GM23248 (cell line): ENCODE measurements around the gene TEX19. TPM values are rescaled to one million over a fixed set of nuclear protein-coding genes. Genes with fewer than 3 reads are reported as not detected.

Experiments used
- DNase-seq: peaks from one replicate; pipeline ENCODE4 v3.0.0-alpha.2; 2015
- H2AFZ ChIP-seq: fragments of 200-600 bp; sonication (generic); 2 replicates; pipeline ENCODE4 v1.6.1; 2016; ENCODE audit warnings: antibody characterized with exemption
- H3F3A ChIP-seq: fragments of 200-600 bp; sonication (generic); 2 replicates; pipeline ENCODE4 v1.6.1; 2016; ENCODE audit warnings: mild to moderate bottlenecking, antibody characterized with exemption, mixed run types; ENCODE audit not compliant: insufficient read depth
- H3K27ac ChIP-seq: fragments of 200-600 bp; sonication (generic); 2 replicates; pipeline ENCODE4 v1.5.1; 2016; ENCODE audit warnings: mild to moderate bottlenecking
- H3K27me3 ChIP-seq: fragments of 200-600 bp; sonication (generic); replicated peaks from 2 replicates; pipeline ENCODE4 v1.6.1; 2016; ENCODE audit warnings: mild to moderate bottlenecking; ENCODE audit not compliant: insufficient read depth
- H3K36me3 ChIP-seq: fragments of 200-600 bp; sonication (generic); 2 replicates; pipeline ENCODE4 v1.6.1; 2016; ENCODE audit warnings: low read depth, mild to moderate bottlenecking
- H3K4me1 ChIP-seq: fragments of 200-600 bp; sonication (generic); 2 replicates; pipeline ENCODE4 v1.6.1; 2016; ENCODE audit warnings: mild to moderate bottlenecking; ENCODE audit not compliant: insufficient read depth
- H3K4me2 ChIP-seq: fragments of 200-600 bp; sonication (generic); one replicate; pipeline ENCODE4 v1.6.1; 2016; ENCODE audit warnings: mild to moderate bottlenecking; ENCODE audit not compliant: unreplicated experiment
- H3K4me3 ChIP-seq: fragments of 200-600 bp; sonication (generic); 2 replicates; pipeline ENCODE4 v1.5.1; 2016; ENCODE audit warnings: mild to moderate bottlenecking
- H3K79me2 ChIP-seq: fragments of 200-600 bp; sonication (generic); 2 replicates; pipeline ENCODE4 v1.6.1; 2016; ENCODE audit warnings: mild to moderate bottlenecking; ENCODE audit not compliant: insufficient read depth
- H3K9ac ChIP-seq: fragments of 200-600 bp; sonication (generic); 2 replicates; pipeline ENCODE4 v1.6.1; 2016; ENCODE audit warnings: mild to moderate bottlenecking
- H3K9me2 ChIP-seq: fragments of 200-600 bp; sonication (generic); 2 replicates; pipeline ENCODE4 v1.6.1; 2016; ENCODE audit warnings: mixed run types, mild to moderate bottlenecking, moderate library complexity; ENCODE audit not compliant: insufficient read depth
- H3K9me3 ChIP-seq: fragments of 200-600 bp; sonication (generic); one replicate; pipeline ENCODE4 v1.6.1; 2017; ENCODE audit warnings: low read depth
- H4K20me1 ChIP-seq: fragments of 200-600 bp; sonication (generic); 2 replicates; pipeline ENCODE4 v1.6.0; 2016; ENCODE audit not compliant: insufficient read depth
- EZH2 ChIP-seq: fragments of 200-600 bp; sonication (generic); IDR thresholded peaks from 2 replicates; pipeline ENCODE4 v1.6.1; 2018; ENCODE audit warnings: antibody characterized with exemption, mild to moderate bottlenecking; ENCODE audit not compliant: insufficient read depth, poor library complexity, severe bottlenecking
- EZH2phosphoT487 ChIP-seq: fragments of 200-600 bp; sonication (generic); IDR thresholded peaks from 2 replicates; pipeline ENCODE4 v1.6.1; 2018; ENCODE audit warnings: antibody characterized with exemption, moderate library complexity, mild to moderate bottlenecking, low read depth; ENCODE audit not compliant: insufficient read depth
- WGBS, 2 experiments: methylation state at CpG; one replicate each; pipeline ENCODE4 v1.1.6; 2015 to 2017; ENCODE audit warnings: low lambda C conversion rate in 2 of 2, low coverage in 1 of 2; ENCODE audit errors: missing lambda C conversion rate in 2 of 2; 5-methylcytosine and 5-hydroxymethylcytosine counted together
- in situ Hi-C: fragments of 300-500 bp; cut with MboI; formaldehyde crosslinking; loops from 2 replicates; pipeline ENCODE4 v1.15.0; 2020
- polyA plus RNA-seq: library from polyadenylated mRNA; unstranded; fragments of >200 nt; fragmentation: Nextera tagmentation; extraction: Ambion mirVana; gene quantifications from 2 replicates; pipeline ENCODE4 v1.2.1, GENCODE V29; 2016
- total RNA-seq: library from RNA; depleted of rRNA; stranded (reverse); fragments of >200 nt; shearing (Covaris generic); gene quantifications from 2 replicates; pipeline ENCODE4 v1.2.3, GENCODE V29; 2014

TEX19 gene
- total and polyA plus RNA-seq, 2 experiments from 2014 or later: not detected

GRCh38 chr17:82313195-82314011 is 45.6 kb upstream of the TEX19 start:
- Histone ChIP-seq H3K4me3 (no peak overlapping the region), H4K20me1 (no peaks in the 10 kb centered on the region), H3K4me1 (no peaks in the 10 kb centered on the region; the same call in 1 of the 2 replicates), H3K79me2 (no peaks in the 10 kb centered on the region), H3K4me2 (no peak overlapping the region), H3K36me3 (no peaks in the 10 kb centered on the region), H3K27me3 (peaks cover 20% of the 10 kb centered on the region), H3K9me2 (no peaks in the 10 kb centered on the region), H3K27ac (no peak overlapping the region), H3K9ac (no peak overlapping the region), H3K9me3 (no peaks in the 10 kb centered on the region), H2AFZ (no peak overlapping the region), H3F3A (0 out of 2 replicates have a peak, but pooled peaks cover 4% of the 10 kb centered on the region)
- WGBS, 2 experiments: 64 to 65% methylated on average over 28 of the region's 28 CpGs
- TF ChIP-seq EZH2phosphoT487 (no peak), EZH2 (no peak)
- in situ Hi-C loops: no loop called here
- no peak for DNase-seq

- no peak overlapping the region for H3K4me2 ChIP-seq
- H4K20me1 ChIP-seq: no peaks in the 10 kb centered on the region
- H3F3A ChIP-seq: no peaks in the 10 kb centered on the region
- peaks cover 20% of the 10 kb centered on the region for H3K27me3 ChIP-seq
- no peak overlapping the region for H3K27ac ChIP-seq
- TF ChIP-seq EZH2phosphoT487: no peak
- TF ChIP-seq EZH2: no peak
- no peak for DNase-seq
- no peak overlapping the region for H2AFZ ChIP-seq
- no peaks in the 10 kb centered on the region for H3K9me3 ChIP-seq
- no peaks in the 10 kb centered on the region for H3K79me2 ChIP-seq
- no peak overlapping the region for H3K9ac ChIP-seq
- WGBS, 2 experiments: 72 to 77% methylated on average over 26 to 27 of the region's 27 CpGs
- no peaks in the 10 kb centered on the region for H3K36me3 ChIP-seq
- no peaks in the 10 kb centered on the region for H3K4me1 ChIP-seq
- no peak overlapping the region for H3K4me3 ChIP-seq
- in situ Hi-C loops: no loop called here
- no peaks in the 10 kb centered on the region for H3K9me2 ChIP-seq
Observed at GRCh38 chr17:82314012-82314726, 44.9 kb upstream of the TEX19 start.

GRCh38 chr17:82314727-82315605 is 44.1 kb upstream of the TEX19 start:
- H3K79me2 ChIP-seq: no peaks in the 10 kb centered on the region
- no peaks in the 10 kb centered on the region for H3F3A ChIP-seq
- H3K27ac ChIP-seq: no peak overlapping the region
- TF ChIP-seq EZH2phosphoT487 (no peak), EZH2 (no peak)
- no peak overlapping the region for H3K4me3 ChIP-seq
- H3K9me2 ChIP-seq: no peaks in the 10 kb centered on the region
- H3K9me3 ChIP-seq: no peaks in the 10 kb centered on the region
- no peak for DNase-seq
- no peaks in the 10 kb centered on the region for H3K36me3 ChIP-seq
- H3K4me1 ChIP-seq: no peaks in the 10 kb centered on the region
- no peak overlapping the region for H3K4me2 ChIP-seq
- H3K9ac ChIP-seq: no peak overlapping the region
- H3K27me3 ChIP-seq: peaks cover 20% of the 10 kb centered on the region
- H4K20me1 ChIP-seq: no peaks in the 10 kb centered on the region
- in situ Hi-C loops: no loop called here
- WGBS, 2 experiments: 54 to 58% methylated on average over 18 to 32 of the region's 32 CpGs
- H2AFZ ChIP-seq: no peak overlapping the region
